Measurements from ENCODE around the gene SAPCD2.

Gene SAPCD2

GRCh38 chr9:137053944-137054931 lies 16.1 kb downstream of the SAPCD2 start, which contains the start of gene ENTPD2:
Gene ENTPD2 (minus strand): TSS chr9:137054061. CDS start chr9:137053997, 64 bp downstream.
- Histone ChIP-seq H3K4me1 (ENCODE audit: insufficient read depth, low read length, severe bottlenecking) (peaks cover 4% of the 10 kb centered on the region), H3K9ac (ENCODE audit: low read length) (no peak within 1 kb of the TSS), H3K79me2 (ENCODE audit: insufficient read depth, low read length) (no peaks in the 10 kb centered on the region), H2AFZ (ENCODE audit: low read length) (no peak within 1 kb of the TSS), H3K36me3 (ENCODE audit: insufficient read depth, low read length) (no peaks in the 10 kb centered on the region), H3K9me2 (ENCODE audit: low read depth, low read length) (no peaks in the 10 kb centered on the region), H3F3A (ENCODE audit: insufficient read depth, low read length) (no peaks in the 10 kb centered on the region), H3K27ac (ENCODE audit: low read depth, low read length, poor library complexity, severe bottlenecking) (no peak within 1 kb of the TSS), H3K27me3 (ENCODE audit: insufficient read depth, low read length) (peaks cover 10% of the 10 kb centered on the region; the same call in 1 of the 2 replicates), H3K4me2 (ENCODE audit: low read length) (0 out of 2 replicates have a peak within 1 kb of the TSS, but pooled peaks have one; percentile 10), H3K4me3 (ENCODE audit: low read depth, low read length, poor library complexity, severe bottlenecking) (peak within 1 kb of the TSS; percentile 33), H4K20me1 (ENCODE audit: insufficient read depth, low read length) (no peaks in the 10 kb centered on the region), H3K9me3 (ENCODE audit: low read length) (no peaks in the 10 kb centered on the region)
- TF ChIP-seq EZH2 (IDR thresholded peaks at IDR 0.05; ENCODE audit: borderline replicate concordance, low read length) (no peak), CTCF (IDR thresholded peaks at IDR 0.05; ENCODE audit: low read length) (no peak)

GRCh38 chr9:137052998-137053943 lies 17.1 kb downstream of the SAPCD2 start:
- 0 out of 2 replicates have a peak overlapping the region, but pooled peaks have one; percentile 10 for H3K4me2 ChIP-seq (ENCODE audit: low read length)
- no peaks in the 10 kb centered on the region for H3K36me3 ChIP-seq (ENCODE audit: insufficient read depth, low read length)
- no peaks in the 10 kb centered on the region for H3K79me2 ChIP-seq (ENCODE audit: insufficient read depth, low read length)
- no peaks in the 10 kb centered on the region for H4K20me1 ChIP-seq (ENCODE audit: insufficient read depth, low read length)
- no peaks in the 10 kb centered on the region for H3K9me2 ChIP-seq (ENCODE audit: low read depth, low read length)
- no peak overlapping the region for H2AFZ ChIP-seq (ENCODE audit: low read length)
- H3K4me1 ChIP-seq (ENCODE audit: insufficient read depth, low read length, severe bottlenecking) = peaks cover 4% of the 10 kb centered on the region
- no peak overlapping the region for H3K27ac ChIP-seq (ENCODE audit: low read depth, low read length, poor library complexity, severe bottlenecking)
- no peaks in the 10 kb centered on the region for H3F3A ChIP-seq (ENCODE audit: insufficient read depth, low read length)
- H3K4me3 ChIP-seq (ENCODE audit: low read depth, low read length, poor library complexity, severe bottlenecking) = peak overlapping the region; percentile 33
- no peak for TF ChIP-seq CTCF (IDR thresholded peaks at IDR 0.05; ENCODE audit: low read length)
- no peak for TF ChIP-seq EZH2 (IDR thresholded peaks at IDR 0.05; ENCODE audit: borderline replicate concordance, low read length)
- H3K27me3 ChIP-seq (ENCODE audit: insufficient read depth, low read length) = peaks cover 10% of the 10 kb centered on the region; the same call in 1 of the 2 replicates
- no peaks in the 10 kb centered on the region for H3K9me3 ChIP-seq (ENCODE audit: low read length)
- no peak overlapping the region for H3K9ac ChIP-seq (ENCODE audit: low read length)

- H3F3A ChIP-seq (ENCODE audit: insufficient read depth, low read length) = no peaks in the 10 kb centered on the region
- H3K36me3 ChIP-seq (ENCODE audit: insufficient read depth, low read length) = no peaks in the 10 kb centered on the region
- H3K4me1 ChIP-seq (ENCODE audit: insufficient read depth, low read length, severe bottlenecking) = peaks cover 4% of the 10 kb centered on the region
- H3K9me3 ChIP-seq (ENCODE audit: low read length) = no peaks in the 10 kb centered on the region
- no peak overlapping the region for H3K9ac ChIP-seq (ENCODE audit: low read length)
- peaks cover 10% of the 10 kb centered on the region for H3K27me3 ChIP-seq (ENCODE audit: insufficient read depth, low read length)
- no peaks in the 10 kb centered on the region for H3K9me2 ChIP-seq (ENCODE audit: low read depth, low read length)
- H2AFZ ChIP-seq (ENCODE audit: low read length) = no peak overlapping the region
- no peak overlapping the region for H3K4me3 ChIP-seq (ENCODE audit: low read depth, low read length, poor library complexity, severe bottlenecking)
- no peaks in the 10 kb centered on the region for H3K79me2 ChIP-seq (ENCODE audit: insufficient read depth, low read length)
- H3K4me2 ChIP-seq (ENCODE audit: low read length) = no peak overlapping the region
- no peak overlapping the region for H3K27ac ChIP-seq (ENCODE audit: low read depth, low read length, poor library complexity, severe bottlenecking)
- TF ChIP-seq EZH2 (IDR thresholded peaks at IDR 0.05; ENCODE audit: borderline replicate concordance, low read length) (no peak), CTCF (IDR thresholded peaks at IDR 0.05; ENCODE audit: low read length) (no peak)
- no peaks in the 10 kb centered on the region for H4K20me1 ChIP-seq (ENCODE audit: insufficient read depth, low read length)
Observed at GRCh38 chr9:137052293-137052692, 18.1 kb downstream of the SAPCD2 start.
